ENCODE results near the gene ADNP.

Gene ADNP

DNA sequence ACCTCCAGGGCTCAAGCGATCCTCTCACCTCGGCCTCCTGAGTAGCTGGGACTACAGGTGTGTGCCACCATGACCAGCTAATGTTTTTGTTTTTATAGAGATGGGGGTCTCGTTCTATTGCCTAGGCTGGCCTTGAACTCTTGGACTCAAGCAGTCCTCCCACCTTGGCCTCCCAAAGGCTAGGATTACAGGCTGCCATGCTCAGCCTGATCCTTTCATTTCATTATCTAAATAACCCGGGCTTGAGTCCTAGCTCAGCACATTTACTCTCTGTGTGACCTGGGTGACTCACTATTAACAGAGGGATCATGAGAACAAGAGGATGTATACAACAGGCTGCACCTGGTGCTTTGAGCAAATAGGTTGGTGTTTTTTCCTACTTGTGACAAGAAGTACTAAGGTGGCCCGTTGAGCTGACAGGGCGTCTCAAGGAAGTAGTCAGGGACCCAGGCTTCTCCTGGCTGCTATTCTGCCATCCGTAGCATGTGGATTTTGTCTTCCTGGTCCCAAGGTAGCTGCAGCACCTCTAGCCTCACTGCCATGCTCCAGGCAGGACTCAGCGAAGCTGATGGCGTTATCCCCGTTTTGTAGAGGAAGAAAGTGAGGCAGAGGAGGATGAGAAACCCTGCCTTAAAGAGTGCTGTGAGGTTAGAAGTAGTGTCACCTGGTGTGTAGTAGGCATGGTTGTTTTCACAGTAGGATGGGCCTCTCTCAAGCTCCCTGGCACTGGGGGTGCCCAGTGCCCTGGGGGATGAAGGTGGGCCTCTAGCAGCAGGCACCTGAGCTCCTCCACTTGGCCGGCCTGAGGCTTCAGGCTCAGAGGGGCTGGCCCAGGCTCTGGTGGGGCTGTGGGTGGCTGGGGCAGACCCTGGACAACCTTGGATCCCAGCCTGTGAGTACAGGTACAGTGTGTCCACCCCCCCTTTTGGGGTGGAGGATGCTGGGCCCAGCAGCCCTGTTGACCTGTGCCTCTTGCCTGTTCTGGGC, 62.4 kb downstream of the ADNP start:
- no peak for DNase-seq

DNA sequence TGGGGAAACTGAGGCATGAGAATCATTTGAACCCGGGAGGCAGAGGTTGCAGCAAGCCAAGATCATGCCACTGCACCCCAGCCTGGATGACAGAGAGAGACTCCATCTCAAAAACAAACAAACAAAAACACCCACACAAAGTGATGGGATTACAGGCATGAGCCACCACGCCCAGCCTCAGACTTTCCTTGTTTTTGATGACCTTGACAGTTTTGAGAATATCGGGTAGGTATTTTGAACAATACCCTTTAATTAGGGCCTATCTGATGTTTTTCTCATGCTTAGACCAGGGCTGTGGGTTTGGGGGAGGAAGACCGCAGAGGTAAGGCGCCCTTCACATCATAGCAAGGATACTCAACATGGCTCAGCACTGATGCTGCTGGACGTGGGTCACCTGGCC, 63.4 kb downstream of the ADNP start:
- no peak for DNase-seq

DNA sequence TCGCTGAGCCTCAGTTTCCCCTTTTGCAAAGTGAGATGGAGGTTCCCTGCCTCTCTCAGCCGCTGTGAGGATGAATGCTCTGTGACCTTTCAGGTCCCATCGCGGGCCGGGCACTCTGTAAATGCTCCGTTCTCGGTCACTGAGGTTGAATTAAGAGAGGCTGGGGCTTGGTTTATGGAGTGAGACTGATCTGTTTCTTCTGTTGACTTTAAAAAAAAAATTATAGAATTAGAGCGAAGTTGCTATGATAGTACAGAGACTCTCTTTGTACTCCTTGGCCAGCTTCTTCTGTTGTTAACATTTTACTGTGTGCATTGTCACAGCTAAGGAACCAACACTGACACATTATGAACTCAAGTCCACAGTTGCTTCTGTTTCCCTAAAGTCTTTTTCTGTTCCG, 64.4 kb downstream of the ADNP start:
- no peak for DNase-seq

DNA sequence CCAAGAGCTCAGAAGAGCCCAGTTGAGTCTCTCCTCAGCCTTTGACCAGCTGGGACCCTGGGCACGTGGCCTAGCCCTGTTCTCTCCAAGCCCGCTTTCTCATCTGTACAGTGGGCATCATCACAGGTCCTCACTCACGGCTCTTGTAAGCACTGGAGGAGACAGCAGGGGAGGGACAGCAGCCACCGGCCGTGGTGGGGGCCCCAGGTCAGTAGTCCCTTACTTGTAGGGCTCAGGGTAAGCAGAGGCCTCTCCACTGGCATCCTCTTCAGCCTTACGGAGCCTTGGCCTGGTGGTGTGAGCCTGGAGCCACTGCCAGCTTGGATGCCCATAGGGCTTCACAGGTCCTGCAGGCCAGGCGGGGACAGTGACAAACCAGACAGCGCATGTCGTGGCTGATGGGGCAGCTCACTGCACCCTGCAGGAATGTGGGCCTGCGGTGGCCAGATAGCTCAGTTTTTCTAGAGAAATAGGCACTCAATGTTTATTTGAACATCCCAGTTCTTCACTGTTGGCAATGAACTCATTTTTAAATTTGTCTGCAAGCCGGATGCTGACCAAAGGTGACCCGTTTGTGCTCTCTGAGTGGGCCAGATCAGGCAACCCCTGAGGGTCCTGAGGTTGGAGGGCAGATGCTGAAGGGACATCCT, 65.1 kb downstream of the ADNP start:
- DNase-seq: no peak

DNA sequence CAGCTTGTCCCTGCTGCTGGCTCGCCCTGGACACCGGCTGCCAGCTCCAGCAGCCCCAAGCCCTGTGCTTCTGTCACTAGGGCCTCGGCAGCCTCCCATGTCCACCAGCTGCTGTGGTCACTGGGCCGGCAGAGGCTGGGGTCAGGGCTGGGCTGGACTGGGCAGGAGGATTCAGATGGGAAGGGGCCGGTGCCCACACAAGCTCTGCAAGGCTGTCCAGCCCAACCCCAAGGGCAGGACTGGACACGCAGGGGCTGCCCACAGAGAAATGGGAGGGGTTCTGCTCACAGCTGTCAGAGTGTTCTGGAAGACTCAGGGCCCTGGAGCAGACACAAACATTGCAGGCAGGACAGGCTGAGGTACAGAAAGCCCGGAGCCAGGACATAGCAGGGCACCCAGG, 65.6 kb downstream of the ADNP start:
- DNase-seq: no peak

DNA sequence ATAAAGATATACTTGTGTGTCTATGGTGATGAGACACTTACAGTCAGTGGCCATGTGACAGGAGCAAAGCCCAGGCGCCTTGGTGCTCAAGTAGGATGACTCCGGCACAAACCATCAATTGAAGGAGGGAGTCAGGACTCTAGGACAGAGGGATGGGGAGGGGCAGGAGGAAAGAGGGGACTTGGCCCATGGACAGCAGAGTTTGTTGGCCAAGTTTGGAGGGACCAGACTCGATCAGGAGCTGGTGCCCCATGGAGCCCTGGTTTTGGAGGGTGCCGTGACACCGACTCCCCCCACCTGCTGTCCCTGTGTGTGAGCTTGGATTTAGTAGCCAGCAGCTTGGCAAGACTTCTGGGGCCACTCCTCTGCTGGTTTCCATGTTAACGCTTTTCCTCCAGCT, 66.1 kb downstream of the ADNP start:
- DNase-seq: no peak

DNA sequence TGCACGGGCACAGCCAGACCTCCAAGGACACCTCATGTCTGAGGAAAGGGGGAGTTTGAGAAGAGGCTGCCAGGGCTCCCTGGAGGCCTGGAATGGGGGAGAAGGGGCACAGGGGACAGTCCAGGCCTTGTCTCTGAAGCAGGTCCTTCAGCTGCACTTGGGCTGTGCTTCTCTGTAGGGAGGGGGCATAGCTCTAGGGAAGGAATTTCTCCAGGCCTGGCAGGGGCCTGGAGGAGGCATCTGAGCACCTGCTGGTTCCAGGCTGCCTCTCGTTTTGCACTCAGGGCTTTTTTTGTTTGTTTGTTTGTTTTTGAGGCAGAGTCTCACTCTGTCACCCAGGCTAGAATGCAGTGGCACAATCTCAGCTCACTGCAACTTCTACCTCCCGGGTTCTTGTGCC, 68.7 kb downstream of the ADNP start:
- no peak for DNase-seq

DNA sequence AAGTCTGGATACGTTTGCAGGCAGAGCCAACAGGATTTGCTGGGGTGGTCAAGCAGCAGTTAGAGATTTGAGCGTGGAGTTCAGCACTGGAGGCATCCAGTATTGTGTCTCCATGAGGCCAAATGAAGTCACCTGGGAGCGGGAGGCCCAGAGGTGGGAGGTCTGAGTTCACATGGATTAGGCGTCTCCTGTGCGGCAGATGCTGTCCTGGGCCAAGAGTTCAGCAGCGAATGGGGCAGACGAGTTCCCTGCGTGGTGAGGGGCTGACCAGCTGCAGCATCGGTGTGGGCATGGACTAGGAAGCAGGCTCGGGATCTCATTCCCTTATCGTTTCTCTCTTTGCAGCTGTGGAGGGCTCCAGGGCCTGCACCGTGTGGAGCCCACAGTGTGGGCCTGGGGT, 70.2 kb downstream of the ADNP start:
- no peak for DNase-seq

DNA sequence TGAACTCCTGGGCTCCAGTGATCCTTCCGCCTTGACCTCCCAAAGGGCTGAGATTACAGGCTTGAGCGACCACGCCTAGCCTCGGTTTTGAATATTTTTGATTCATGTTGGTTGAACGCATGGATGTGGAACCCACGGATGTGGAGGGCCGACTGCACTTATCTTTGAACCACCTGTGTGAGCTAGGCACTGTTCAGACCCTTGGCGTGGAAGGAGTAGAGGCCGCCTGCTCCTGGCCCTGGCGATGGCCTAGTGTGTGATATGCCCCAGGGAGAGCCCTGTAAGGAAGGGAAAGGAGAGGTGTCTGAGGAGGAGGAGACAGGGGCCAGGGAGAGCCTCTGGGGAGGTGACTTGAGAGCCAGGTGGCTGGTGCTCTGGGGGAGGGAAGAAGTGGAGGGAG, 72.1 kb downstream of the ADNP start:
- DNase-seq: no peak

DNA sequence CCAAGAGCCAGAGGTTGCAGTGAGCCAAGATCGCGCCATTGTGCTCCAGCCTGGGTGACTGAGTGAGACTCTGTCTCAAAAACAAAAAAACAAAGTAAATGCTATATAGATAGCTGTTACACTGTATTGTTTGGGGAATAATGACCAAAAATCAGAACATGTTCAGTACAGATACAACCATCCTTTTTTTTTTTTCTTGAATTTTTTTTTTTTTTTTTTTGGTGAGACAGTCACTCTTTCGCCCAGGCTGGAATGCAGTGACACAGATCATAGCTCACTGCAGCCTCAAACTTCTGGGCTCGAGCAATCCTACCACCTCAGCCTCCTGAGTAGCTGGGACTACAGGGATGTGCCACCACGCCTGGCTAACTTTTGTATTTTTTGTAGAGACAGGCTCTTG, 72.7 kb downstream of the ADNP start:
- no peak for DNase-seq

DNA sequence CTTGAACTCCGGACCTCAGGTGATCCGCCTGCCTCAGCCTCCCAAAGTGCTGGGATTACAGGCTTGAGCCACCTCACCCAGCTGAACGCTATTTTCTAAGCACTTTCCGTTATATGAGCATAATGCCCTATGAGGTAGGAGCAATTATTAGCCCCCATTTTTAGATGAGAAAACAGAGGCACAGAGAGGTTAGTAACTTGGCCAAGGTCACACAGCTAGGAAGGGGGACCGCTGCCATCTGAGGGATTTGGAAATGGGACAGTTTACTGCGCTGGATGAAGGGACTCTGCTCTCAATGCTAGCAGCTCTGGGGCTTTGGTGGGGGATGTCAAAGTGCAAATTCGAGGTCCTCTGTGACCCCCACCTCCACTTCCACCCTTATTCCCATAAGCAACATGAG, 73.9 kb downstream of the ADNP start:
- DNase-seq: no peak

DNA sequence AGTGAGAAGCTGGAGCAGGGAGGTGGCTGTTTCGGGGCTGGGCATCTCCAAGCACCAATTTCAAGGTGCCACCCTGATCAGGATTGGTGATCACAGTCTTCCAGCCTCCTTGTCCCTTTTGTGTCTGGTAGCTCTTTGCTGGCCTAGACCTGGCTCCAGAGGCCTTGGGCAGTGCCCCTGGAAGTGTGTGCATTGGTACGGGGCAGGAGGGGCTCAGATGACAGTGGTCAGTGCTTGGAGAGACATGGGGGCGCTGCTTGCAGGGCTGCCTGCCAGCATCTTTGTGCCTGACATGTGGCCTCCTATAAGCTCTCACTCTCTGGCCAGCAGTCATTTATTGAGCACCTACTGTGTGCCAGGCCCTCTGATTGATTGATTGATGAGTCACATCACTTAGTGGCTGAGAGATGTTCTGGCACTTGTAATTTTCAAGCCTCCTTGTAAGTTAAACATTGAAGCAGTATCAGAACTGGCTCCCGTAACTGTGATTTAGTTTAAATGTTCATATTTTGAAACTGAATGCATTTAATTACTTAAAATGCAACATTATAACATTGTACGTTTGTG, 74.7 kb downstream of the ADNP start:
- no peak for DNase-seq

DNA sequence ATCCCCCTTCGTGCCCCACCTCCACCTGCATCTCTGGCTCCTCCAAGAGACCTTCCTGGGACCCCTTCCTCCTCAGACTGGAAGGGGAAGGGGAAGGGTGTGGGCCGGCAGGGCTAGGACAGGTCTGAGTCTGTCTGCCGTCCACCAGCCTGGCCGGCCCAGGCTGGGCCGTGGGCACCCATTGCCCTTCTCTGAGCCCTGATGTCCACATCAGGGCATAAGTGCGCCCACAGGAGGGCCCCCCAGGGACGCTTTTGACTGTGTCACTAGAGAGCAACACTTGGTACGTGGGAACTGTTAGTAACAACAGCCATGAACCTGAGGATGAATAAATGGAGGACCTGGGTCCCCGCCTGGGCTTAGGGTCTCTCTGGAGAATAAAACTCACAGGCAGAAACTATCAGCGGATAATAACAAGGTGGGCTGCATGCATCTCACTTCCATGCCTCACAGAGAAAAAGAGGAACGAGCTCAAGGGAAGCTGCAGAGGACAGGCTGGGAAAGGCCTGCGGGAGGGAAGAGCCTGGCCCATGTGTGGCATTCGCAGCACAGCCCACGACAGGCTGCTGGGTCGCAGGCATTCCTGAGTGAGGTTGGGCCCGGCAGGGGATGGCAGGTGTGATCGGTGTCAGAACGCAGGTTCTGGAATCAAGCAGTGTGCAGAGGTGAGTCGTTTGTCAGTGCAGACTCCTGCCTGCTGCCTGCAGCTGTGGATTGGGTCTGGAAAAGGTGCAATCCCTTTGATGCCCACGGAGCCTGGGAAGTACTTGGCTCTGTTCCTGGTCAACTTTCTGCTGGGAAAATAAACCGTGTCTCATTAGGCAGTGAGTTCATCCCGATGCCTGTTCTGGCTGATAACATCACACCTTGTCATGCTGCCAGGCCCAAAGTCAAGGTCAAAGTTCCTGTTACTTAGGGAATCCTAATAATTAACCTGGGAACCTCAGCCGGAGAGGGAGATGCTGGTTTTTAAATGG, 75.5 kb downstream of the ADNP start:
- no peak for DNase-seq

DNA sequence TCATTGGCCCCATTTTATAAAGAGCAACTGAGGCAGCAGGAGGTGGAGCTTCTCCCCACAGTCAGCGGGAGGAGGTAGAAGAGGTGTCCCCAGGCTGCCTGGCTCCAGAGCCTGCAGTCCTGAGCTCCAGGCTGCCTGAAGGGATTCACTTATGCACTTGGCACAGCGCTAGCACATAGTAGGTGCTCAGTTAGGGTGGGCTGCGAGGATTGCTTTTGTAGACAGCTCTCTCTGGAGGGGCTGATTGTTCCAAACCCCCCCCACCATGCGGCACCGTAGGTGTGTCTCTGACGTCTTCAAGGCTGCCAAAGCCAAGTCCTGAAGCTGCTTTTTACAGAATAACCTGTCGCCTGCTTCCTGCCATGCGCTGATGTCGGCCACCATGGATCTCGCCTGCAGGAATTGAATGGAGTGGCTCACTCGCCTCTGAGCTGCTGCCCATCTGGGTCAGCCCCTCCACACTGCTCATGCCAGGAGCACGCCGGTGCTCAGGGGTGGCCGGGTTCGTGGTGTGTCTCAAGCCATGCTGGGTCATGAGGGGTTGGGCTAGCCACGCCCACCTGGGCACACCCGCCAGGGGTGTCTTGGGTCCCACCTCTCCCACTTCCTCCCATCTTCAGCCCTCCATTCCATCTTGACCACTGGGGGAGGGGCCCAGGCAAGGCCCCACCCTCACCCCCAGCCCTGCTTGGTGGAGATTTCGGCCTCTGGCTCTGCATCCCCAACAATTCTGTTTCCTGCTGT, 76.6 kb downstream of the ADNP start:
- DNase-seq: no peak

DNA sequence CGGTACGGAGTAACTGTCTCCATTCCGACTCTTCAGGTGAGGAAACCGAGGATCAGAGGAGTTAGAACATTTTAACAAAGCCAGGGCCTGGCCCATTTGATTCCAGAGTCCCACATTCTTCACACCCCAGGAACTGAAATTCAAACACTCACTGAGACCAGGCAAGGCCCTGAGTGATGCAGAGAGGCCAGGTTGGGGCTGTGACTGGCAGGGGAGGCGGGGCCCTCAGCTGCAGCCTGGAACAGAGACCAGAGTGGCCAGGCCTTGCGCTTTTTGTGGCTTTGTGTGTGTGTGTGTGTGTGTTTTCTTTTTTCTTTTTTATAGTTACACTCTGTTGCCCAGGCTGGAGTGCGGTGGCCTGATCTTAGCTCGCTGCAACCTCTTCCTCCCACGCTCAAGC, 79.2 kb downstream of the ADNP start:
- DNase-seq: no peak

DNA sequence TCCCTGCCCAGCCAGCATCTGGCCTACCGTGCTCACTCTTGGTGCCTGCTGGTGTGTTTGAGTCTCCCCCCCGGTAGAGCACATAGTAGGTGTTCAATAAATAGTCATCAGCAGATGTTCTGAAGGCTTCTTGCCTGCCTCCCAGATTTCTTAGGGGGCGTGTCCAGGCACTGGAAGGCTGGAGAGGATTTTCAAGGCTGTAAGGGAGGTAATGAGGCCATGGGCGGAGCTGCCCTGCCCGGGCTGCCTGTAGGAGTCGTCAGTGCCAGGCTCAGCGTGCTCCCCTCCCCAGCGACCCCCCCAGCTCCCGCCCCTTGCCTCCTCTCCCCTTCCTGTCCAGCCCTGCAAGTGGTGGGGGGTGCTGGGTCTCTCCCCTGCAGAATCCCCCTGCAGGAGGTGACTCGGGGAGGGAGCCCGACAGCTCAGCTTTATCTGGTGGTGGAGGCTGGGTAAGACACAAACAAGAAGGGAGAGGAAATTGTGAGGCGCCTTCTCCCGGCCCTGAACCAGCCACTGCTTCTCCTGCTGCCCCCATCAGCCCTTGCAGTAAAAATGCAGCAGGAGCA, 80.4 kb downstream of the ADNP start:
- DNase-seq: no peak

DNA sequence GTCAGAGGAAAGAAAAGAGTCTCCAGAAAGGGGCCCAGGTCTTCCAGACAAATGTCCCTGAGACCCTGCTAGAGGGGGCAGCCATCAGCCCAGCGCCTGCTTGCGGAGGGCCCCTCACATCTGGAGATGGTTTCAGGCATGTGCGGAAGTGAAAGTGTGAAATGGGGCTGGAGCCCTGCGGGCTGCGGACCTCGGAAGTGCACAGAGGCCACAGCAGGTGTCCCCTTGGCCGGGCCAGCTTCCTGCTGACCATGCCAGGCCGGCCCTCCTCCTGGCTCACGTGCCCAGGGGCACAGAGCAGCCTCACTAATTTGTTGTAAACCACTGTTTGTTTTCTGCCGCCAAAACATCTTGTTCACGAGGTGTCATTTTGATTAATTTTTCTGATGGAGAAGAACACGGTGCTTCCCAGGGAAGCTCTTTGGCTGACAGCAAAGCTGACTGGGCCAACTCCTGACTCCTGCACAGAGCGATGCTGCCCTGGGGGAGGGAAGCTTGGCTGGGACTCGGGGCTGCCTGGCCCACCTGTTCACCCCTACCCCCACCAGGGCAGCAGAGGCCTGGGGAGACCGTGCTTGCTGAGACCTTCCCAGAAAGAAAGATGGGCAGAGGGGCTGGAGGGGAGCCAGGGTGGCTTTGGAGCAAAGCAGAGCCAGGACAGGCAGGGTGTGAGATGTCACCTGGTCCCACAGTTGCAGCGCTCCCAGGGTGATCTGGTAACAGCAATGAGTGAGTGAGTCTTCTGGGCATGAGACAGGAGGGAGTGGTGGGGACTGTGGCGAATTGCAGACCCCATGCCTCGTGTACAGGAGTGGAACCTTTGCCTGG, 82.2 kb downstream of the ADNP start:
- DNase-seq: no peak

DNA sequence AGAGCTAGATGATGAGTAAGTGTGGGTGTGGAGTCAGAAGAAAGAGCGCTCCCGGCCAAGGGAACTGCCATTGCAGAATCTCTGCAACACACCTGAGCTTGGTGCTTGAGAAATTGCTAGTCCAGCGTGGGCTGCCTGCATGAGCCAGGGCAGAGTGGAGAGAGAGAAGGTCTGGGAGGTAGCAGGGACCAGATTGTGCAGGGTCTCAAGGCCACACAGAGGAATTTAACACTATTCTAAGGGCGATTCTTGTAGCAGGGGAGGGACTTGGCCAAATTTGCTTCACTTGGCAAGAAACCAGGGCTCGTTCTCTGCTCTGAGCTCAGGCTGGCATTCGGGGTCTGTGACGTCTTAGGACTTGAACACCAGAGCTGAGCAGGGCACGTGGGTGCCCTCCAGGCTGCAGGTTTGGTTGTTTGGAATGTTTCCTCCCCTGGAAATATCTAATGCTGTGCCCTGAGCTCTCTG, 82.9 kb downstream of the ADNP start:
- no peak for DNase-seq

DNA sequence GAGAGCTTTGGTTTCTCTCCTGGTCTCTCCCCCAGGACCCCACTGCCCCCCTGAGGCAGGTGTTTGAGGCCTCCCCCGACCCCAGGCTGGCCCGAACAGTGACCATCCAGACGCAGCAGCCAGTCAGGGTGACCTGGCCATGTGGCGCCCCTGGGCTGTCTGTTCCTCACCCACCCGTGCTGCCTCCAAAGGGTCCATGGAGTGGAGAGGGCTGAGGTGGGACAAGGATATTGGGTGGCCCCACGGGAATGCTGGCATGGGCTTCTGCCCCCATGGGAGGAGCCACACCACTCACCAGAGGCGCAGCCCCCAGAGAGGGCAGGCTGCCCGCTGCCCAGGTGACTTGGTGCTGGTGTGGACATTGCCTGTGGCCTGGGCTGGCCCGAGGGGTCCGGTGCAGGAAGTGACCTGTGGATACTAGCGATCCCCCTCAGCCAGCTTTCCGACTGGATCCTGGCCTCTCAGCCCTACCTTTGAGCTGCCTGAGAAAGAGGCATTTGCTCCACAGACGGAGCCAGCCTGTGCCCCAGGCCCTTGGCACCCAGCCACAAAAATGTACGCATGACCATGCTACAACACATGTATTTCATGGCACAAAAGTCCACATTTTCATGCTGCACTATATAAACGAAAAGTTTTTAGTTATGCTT, 85.5 kb downstream of the ADNP start:
- no peak for DNase-seq

DNA sequence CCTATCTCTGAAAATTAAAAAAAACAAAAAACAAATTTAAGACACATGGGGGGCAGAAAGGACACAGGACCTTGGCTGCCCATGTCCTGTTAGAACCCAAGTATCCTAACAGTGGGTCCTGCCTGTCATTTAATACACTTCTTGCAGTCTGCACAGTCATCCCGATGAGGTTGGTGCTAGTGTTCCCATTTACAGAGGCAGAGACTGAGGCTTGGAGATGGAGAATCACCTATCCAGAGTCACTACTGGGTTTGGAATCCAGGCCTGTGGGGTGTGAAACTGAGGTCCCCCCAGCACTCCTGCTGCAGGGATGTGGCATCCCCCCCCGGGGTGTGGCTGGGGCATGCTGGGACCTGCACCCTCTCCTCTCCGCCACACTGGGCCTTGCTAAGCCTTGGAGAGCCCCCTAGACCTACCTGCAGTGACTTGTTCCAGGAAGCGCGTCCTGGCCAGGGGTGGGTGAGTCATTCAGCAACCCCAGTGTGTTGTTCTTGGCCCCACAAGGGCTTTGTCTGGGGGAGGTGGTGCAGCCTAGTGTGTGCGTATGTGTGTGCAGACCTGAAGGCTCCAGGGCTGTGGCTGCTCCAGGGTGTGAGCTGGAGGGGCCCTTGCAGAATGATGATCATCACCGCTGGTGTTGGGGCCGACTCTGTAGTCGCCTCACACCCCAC, 86.7 kb downstream of the ADNP start:
- DNase-seq: peak; percentile 70
